IPS-NIHi7 (cell line): ENCODE data around the gene ERLIN1.
"Not testable (repeated sequence)": the region's sequence is repeated elsewhere in the genome, so short reads cannot be mapped to it uniquely, and the experiment has no call there.

Experiments used
- DNase-seq: peaks from one replicate; pipeline ENCODE4 v3.0.0; 2012; ENCODE audit warnings: mixed read lengths; ENCODE audit errors: extremely low spot score

The ERLIN1 gene

GRCh38 chr10:100133801-100134200 is 52.0 kb downstream of the ERLIN1 start:
- no peak for DNase-seq

- no peak for DNase-seq
Observed at GRCh38 chr10:100132427-100132826, 53.4 kb downstream of the ERLIN1 start.

GRCh38 chr10:100131571-100131970 is 54.3 kb downstream of the ERLIN1 start:
- no peak for DNase-seq

- DNase-seq: no peak
Observed at GRCh38 chr10:100130831-100131230, 55.0 kb downstream of the ERLIN1 start.

- no peak for DNase-seq
Observed at GRCh38 chr10:100129424-100129823, 56.4 kb downstream of the ERLIN1 start.

- no peak for DNase-seq
Observed at GRCh38 chr10:100128951-100129350, 56.9 kb downstream of the ERLIN1 start.

GRCh38 chr10:100125335-100125734 is 60.5 kb downstream of the ERLIN1 start:
- not testable (repeated sequence) for DNase-seq

- no peak for DNase-seq
Observed at GRCh38 chr10:100124097-100124496, 61.7 kb downstream of the ERLIN1 start.

- DNase-seq: no peak
Observed at GRCh38 chr10:100122780-100123179, 63.0 kb downstream of the ERLIN1 start.

- no peak for DNase-seq
Observed at GRCh38 chr10:100120550-100120949, 65.3 kb downstream of the ERLIN1 start.

GRCh38 chr10:100119726-100120125 is 66.1 kb downstream of the ERLIN1 start:
- DNase-seq: no peak

- DNase-seq: peak; percentile 35
Observed at GRCh38 chr10:100114976-100115770, 70.7 kb downstream of the ERLIN1 start.

GRCh38 chr10:100114460-100114859 is 71.4 kb downstream of the ERLIN1 start:
- DNase-seq: no peak

- DNase-seq: no peak
Observed at GRCh38 chr10:100109670-100110069, 76.2 kb downstream of the ERLIN1 start.

- DNase-seq: no peak
Observed at GRCh38 chr10:100106865-100107264, 79.0 kb downstream of the ERLIN1 start.

- no peak for DNase-seq
Observed at GRCh38 chr10:100104300-100104699, 81.5 kb downstream of the ERLIN1 start.

GRCh38 chr10:100103581-100103980 is 82.2 kb downstream of the ERLIN1 start:
- no peak for DNase-seq

GRCh38 chr10:100101192-100102076 is 84.4 kb downstream of the ERLIN1 start:
- no peak for DNase-seq

- DNase-seq: peak; percentile 74
Observed at GRCh38 chr10:100100651-100101184, 85.1 kb downstream of the ERLIN1 start.
